GM12873 (cell line): ENCODE measurements around the gene RTN4RL1.

Experiments used
- TF ChIP-seq, protein P1 (sequence below): IDR thresholded peaks from 2 replicates; pipeline ENCODE4 v1.5.1; 2012; ENCODE audit warnings: low read depth, mild to moderate bottlenecking, moderate library complexity, low read length, control low read depth; ENCODE audit not compliant: insufficient read depth; ENCODE audit errors: missing control alignments

The RTN4RL1 gene

DNA sequence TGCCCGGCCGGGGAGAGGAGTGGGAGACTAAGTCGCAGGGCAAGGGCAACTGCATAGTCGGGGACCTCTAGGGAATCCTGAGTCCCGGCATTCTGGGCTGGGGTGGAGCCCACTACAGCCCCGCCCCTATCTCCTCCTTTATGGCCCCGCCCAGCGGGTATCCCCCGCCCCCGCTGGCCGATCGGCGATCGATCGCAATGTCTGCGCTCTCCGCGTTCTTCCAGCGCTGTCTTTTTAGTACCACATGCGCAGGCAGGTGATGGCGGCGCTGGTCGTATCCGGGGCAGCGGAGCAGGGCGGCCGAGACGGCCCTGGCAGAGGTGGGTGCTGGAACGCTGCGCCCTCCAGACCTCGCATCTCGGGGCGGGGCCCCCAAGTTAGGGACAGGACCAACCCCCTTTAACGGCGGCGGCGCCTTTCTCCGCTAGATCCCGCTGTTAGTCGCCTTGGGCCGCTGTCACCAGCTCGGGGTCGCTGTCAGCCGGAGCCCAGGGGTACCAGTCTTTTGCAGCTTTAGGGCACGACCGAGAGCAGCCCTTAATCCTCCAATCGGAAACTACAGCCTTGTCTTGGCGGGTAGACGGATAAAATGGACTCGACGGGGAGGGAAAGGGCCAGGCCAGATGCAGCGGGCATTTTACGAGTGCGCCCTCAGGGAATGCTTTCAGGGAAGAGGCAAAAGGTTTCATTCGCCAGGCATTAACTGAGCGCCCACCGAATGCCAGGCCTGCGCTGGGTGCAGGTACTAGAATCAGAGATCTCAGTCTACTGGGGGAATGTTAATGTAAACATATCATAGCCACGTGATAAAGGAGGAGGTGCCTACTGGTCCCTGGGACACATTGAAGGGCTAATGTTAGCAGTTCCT is 5.0 kb upstream of the RTN4RL1 start, which contains the start of gene DPH1:
Gene DPH1 (plus strand): TSS at position 243 of the 868 bp plus-strand sequence. CDS start 17 bp downstream, at position 260.
- TF ChIP-seq, protein P1, sequence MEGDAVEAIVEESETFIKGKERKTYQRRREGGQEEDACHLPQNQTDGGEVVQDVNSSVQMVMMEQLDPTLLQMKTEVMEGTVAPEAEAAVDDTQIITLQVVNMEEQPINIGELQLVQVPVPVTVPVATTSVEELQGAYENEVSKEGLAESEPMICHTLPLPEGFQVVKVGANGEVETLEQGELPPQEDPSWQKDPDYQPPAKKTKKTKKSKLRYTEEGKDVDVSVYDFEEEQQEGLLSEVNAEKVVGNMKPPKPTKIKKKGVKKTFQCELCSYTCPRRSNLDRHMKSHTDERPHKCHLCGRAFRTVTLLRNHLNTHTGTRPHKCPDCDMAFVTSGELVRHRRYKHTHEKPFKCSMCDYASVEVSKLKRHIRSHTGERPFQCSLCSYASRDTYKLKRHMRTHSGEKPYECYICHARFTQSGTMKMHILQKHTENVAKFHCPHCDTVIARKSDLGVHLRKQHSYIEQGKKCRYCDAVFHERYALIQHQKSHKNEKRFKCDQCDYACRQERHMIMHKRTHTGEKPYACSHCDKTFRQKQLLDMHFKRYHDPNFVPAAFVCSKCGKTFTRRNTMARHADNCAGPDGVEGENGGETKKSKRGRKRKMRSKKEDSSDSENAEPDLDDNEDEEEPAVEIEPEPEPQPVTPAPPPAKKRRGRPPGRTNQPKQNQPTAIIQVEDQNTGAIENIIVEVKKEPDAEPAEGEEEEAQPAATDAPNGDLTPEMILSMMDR = no peak

DNA sequence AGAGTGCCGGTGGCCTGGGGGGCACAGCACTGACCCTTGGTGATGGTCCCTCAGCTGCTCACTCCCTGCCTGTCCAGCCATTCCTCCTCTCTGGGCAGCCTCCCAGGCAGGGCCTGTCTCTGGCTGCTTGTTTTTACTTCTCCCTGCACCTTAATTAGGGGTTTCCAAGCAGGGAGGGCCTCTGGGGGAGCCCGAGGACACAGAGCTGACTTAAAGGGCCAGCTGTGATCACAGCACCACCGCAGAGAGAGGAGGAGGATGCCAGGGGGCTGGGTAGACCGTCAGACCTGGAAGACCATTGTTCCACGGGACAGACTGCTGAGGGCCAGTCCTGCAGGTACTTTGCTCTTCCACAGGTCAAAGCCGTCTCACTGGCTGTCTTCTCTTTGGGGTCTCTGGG is 3.6 kb upstream of the RTN4RL1 start:
- TF ChIP-seq, protein P1 = peak; percentile 10

DNA sequence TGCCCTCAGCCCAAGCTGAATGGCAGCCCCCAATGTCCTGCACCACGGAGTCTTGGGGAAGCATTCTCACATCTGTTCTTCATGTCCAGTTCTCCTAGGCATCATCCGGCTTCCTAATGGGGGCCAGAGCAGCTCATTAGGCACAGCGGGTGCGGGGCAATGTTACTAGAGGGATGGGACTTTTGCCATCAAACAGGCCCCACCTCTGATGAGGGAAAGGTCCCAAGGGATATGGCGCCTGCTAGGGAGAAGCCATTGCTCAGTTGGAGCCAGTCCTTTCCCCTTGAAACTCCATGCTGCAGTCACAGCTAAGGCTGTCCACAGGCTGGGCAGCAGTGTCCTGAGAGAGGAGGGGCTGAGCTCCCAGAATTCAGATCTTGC is 3.1 kb upstream of the RTN4RL1 start:
- TF ChIP-seq, protein P1 = no peak

DNA sequence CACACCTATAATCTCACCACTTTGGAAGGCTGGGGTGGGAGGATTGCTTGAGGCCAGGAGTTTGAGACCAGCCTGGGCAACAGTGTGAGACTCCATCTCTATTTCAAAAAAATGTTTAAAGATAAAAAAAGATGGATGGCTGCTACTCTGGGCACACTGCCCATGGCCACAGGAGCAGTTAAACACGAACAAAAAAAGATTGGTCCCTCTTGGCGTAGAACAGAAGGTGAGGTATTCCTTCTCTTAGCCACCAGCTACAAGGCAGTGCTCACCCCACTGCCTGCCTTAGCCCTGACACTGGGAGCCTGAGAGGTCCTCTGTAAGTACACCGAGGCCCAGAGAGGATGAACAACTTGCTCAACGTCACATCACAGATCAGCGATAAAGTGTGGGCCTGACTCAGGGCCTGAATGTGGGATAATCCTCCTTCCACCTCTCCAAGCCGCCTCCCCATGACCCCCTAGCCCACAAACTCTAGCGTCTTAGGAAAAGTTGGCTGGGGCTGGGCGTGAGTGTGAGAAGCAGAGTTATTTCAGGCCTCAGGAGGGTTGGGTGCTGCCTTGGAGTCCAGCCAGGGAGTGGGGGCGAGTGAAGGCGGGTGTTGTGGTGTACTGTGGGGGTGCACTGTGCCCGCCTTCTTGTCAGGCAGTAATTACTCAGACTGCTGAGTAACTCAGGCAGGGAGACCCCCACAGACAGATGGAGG is 2.5 kb upstream of the RTN4RL1 start:
- TF ChIP-seq, protein P1 = no peak

DNA sequence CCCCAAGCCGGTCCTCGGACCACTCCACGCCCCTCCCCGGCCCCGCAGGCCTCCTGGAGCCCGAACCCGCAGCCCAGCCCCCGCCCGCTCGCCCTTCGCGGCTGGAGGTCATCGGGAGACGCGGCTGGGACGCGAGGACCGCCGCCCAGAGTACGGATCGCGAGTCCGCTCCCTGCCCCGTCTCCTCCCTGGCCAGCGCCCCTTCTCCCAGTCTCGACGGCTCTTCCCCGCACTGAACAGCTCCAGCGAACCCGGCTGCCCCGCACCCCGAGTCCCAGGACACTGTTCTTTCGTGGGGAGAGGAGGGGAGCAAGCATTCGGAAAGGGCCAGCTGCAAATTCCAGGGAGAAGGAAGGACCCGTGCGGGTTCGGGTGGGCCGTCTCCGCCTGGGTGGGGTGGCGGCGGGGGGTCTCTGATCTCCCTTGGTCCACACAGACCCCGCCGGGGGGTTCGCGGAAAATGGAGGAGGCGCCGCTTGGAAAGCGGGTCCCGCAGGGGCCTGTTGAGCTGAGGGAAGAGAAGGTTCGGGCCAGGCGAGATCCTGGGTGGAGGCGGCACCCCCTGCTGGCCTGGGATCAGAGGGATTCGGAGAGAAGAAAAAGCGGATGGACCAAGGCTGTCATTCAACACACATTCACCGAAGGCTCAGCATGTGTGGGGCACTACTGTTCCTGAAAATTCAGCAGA is 632 bp upstream of the RTN4RL1 start:
- TF ChIP-seq, protein P1 = peak; percentile 50

DNA sequence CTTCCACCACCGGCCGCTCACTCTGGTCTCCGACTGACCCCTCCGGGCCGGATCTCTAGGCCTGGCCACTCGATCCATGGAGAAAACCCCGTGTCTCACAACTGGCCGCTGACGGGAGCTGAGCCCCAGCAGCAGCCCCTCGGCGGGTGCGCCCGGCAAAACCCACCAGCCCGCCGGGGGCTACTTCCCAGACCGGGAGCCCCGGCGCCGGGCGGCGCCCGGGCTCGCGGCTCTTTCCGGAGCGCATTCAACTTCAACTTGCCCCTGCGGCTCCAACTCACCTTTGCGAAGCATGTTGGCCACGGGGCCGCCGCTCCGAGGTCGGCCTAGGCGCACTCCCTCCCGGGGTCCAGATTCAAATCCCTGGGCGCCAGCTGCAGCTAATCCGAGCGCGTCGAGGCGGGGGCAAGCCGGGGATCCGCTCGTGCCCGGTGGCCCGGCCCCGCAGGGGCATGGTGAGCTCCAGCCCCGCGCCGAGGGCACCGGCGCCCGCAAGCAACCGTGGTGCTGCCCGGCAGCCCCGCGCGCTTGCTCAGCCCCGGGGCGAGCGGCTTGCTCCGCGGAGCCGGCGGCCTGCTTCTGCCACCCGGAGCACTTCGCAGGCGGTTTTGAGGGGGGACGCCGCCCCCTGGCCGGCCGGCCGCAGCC is 438 bp downstream of the RTN4RL1 start:
- TF ChIP-seq, protein P1 = no peak
